Endothelial cell of umbilical vein (primary cell): ENCODE measurements around the gene SERGEF. TPM values are rescaled to one million over a fixed set of nuclear protein-coding genes. Genes with fewer than 3 reads are reported as not detected.

Experiments
- BruUV-seq: library from RNA; stranded (reverse); fragments of 400-500 nt; replicated peaks from 2 replicates; lab custom pipeline; 2021; lab: Mats Ljungman, UMichigan
- CTCF ChIA-PET: fragments of 300-600, 350-600 bp; sonication (Branson Sonifier 250); formaldehyde crosslinking; loops from one replicate; lab custom pipeline; 2021; ENCODE audit warnings: antibody characterized with exemption, inconsistent platforms; lab: Charles Lee
- POLR2A ChIA-PET: fragments of 300-600, 350-600 bp; sonication (Branson Sonifier 250); formaldehyde crosslinking; loops from one replicate; lab custom pipeline; 2021; ENCODE audit warnings: antibody characterized with exemption, inconsistent platforms; lab: Charles Lee
- DNase-seq: peaks from one replicate; pipeline ENCODE4 v3.0.0-alpha.2; 2011; ENCODE audit warnings: low read depth, low spot score
- FAIRE-seq: peaks from 2 replicates; lab custom pipeline; 2011; peaks lifted over from hg19 to GRCh38; lab: Jason Lieb, UNC
- H2AFZ ChIP-seq: 2 replicates; pipeline ENCODE4 v1.6.0; 2012; ENCODE audit warnings: low read depth, low read length, control low read depth, inconsistent platforms
- H3K27ac ChIP-seq: 2 replicates; pipeline ENCODE4 v1.5.1; 2011; ENCODE audit warnings: low read depth, mild to moderate bottlenecking, control low read depth, low read length, moderate library complexity; ENCODE audit not compliant: insufficient read depth
- H3K27me3 ChIP-seq, 2 experiments: 2 replicates each; pipeline versions ENCODE4 v1.6.0 to v1.6.1; 2011; ENCODE audit warnings: low read length in 2 of 2, mixed read lengths in 1 of 2; ENCODE audit not compliant: control insufficient read depth in 2 of 2, insufficient read depth in 2 of 2
- H3K36me3 ChIP-seq, 2 experiments: 2 replicates in 1 of 2; 3 replicates in 1 of 2; pipeline ENCODE4 v1.5.1; 2011; ENCODE audit warnings: low read length in 2 of 2, mild to moderate bottlenecking in 1 of 2, moderate library complexity in 1 of 2; ENCODE audit not compliant: control insufficient read depth in 2 of 2, insufficient read depth in 2 of 2; ENCODE audit errors: extremely low read depth in 1 of 2
- H3K4me1 ChIP-seq: 3 replicates; pipeline ENCODE4 v1.5.1; 2011; ENCODE audit warnings: mild to moderate bottlenecking, low read length; ENCODE audit not compliant: control insufficient read depth, insufficient read depth; ENCODE audit errors: extremely low read depth
- H3K4me2 ChIP-seq: 2 replicates; pipeline ENCODE4 v1.6.1; 2011; ENCODE audit warnings: low read length, control low read depth, mixed read lengths; ENCODE audit not compliant: insufficient read depth
- H3K4me3 ChIP-seq, 3 experiments: fragments of 200-600 bp in 1 of 3; sonication (generic), shearing (Covaris generic) in 1 of 3; replicated peaks in 1 of 3; 2 replicates each; pipeline ENCODE4 v1.5.1; 2011 to 2016; ENCODE audit warnings: control low read depth in 3 of 3, low read length in 3 of 3, mild to moderate bottlenecking in 2 of 3, inconsistent platforms in 1 of 3, low read depth in 1 of 3, moderate library complexity in 1 of 3; ENCODE audit not compliant: insufficient read depth in 1 of 3
- H3K79me2 ChIP-seq: 2 replicates; pipeline ENCODE4 v1.6.0; 2012; ENCODE audit warnings: low read length, inconsistent platforms; ENCODE audit not compliant: control insufficient read depth, insufficient read depth
- H3K9ac ChIP-seq: replicated peaks from 2 replicates; pipeline ENCODE3; 2011; ENCODE audit warnings: low read length, control low read depth; ENCODE audit not compliant: insufficient read depth; ENCODE audit errors: extremely low read depth
- H3K9me1 ChIP-seq: replicated peaks from 3 replicates; pipeline ENCODE4 v1.6.0; 2011; ENCODE audit warnings: mild to moderate bottlenecking, low read length; ENCODE audit not compliant: control insufficient read depth, insufficient read depth; ENCODE audit errors: extremely low read depth
- H3K9me3 ChIP-seq: replicated peaks from 2 replicates; pipeline ENCODE4 v1.5.1; 2012; ENCODE audit warnings: low read length, inconsistent platforms; ENCODE audit not compliant: control insufficient read depth, insufficient read depth
- H4K20me1 ChIP-seq: replicated peaks from 2 replicates; pipeline ENCODE3; 2011; ENCODE audit warnings: mild to moderate bottlenecking, low read length; ENCODE audit not compliant: control insufficient read depth, insufficient read depth; ENCODE audit errors: extremely low read depth
- EZH2 ChIP-seq: IDR thresholded peaks from 2 replicates; pipeline ENCODE4 v1.6.1; 2012; ENCODE audit warnings: borderline replicate concordance, low read depth, mild to moderate bottlenecking, moderate library complexity, low read length, inconsistent platforms; ENCODE audit not compliant: severe bottlenecking
- FOS ChIP-seq: IDR thresholded peaks from 2 replicates; pipeline ENCODE4 v1.6.1; 2011; ENCODE audit warnings: mild to moderate bottlenecking, low read length, moderate library complexity, borderline replicate concordance; ENCODE audit not compliant: insufficient read depth
- GATA2 ChIP-seq: IDR thresholded peaks from 2 replicates; pipeline ENCODE4 v1.7.0; 2011; ENCODE audit warnings: low read depth, mild to moderate bottlenecking, moderate library complexity, mixed read lengths, low read length; ENCODE audit not compliant: insufficient read length, insufficient read depth
- JUN ChIP-seq: IDR thresholded peaks from 2 replicates; pipeline ENCODE4 v1.6.1; 2011; ENCODE audit warnings: borderline replicate concordance, low read depth; ENCODE audit not compliant: insufficient read length, insufficient read depth
- MYC ChIP-seq: IDR thresholded peaks from one replicate; pipeline ENCODE4 v1.6.1; 2011; ENCODE audit warnings: mild to moderate bottlenecking, low read depth, low read length
- POLR2A ChIP-seq: IDR thresholded peaks from 2 replicates; pipeline ENCODE4 v1.6.1; 2012; ENCODE audit warnings: low read depth, mild to moderate bottlenecking, control low read depth, low read length
- POLR2AphosphoS5 ChIP-seq: IDR thresholded peaks from 2 replicates; pipeline ENCODE4 v1.6.1; 2012; ENCODE audit warnings: low read depth, mild to moderate bottlenecking, control low read depth, low read length, moderate library complexity; ENCODE audit not compliant: insufficient read depth
- dilution Hi-C: fragments of 300-500 bp; cut with MboI; formaldehyde crosslinking; loops from one replicate; pipeline ENCODE4 v1.15.0; 2019; ENCODE audit warnings: low sequenced_read_pairs; ENCODE audit not compliant: extremely low pct_ligation_motif_present
- intact Hi-C: fragments of 100-400 bp; cut with micrococcal nuclease; formaldehyde crosslinking; loops from one replicate; pipeline ENCODE4 v1.10.0; 2022
- polyA plus RNA-seq, 4 experiments: library from polyadenylated mRNA; depleted of rRNA in 3 of 4; stranded (reverse) in 3 of 4; unstranded in 1 of 4; fragments of >200 nt; gene quantifications; 2 replicates each; pipeline versions ENCODE4 v1.2.1 to v1.2.3, GENCODE V29; 2011 to 2012; ENCODE audit warnings: missing spikeins in 1 of 4
- total RNA-seq: library from RNA; stranded (reverse); gene quantifications from 2 replicates; pipeline ENCODE4 v1.2.3, GENCODE V29; 2021
- TF ChIP-seq, protein P1 (sequence below): IDR thresholded peaks from 2 replicates; pipeline ENCODE4 v1.6.1; 2011; ENCODE audit not compliant: insufficient read depth, insufficient read length
- TF ChIP-seq, protein P2 (sequence below), 2 donors: IDR thresholded peaks; 1 replicate in 1 of 2; 2 replicates in 1 of 2; pipeline ENCODE4 v1.5.1; 2011; ENCODE audit warnings: low read length in 2 of 2, mild to moderate bottlenecking in 2 of 2, moderate library complexity in 2 of 2, control low read depth in 1 of 2, inconsistent platforms in 1 of 2, low read depth in 1 of 2; ENCODE audit not compliant: insufficient read depth in 1 of 2; ENCODE audit errors: extremely low read depth in 1 of 2

Gene SERGEF
- total and polyA plus RNA-seq, 2 donors (not counting 3 experiments of a cell fraction or from before 2014, with no cell fraction given) = 8.7 to 16.7 TPM

- H4K20me1 ChIP-seq = no peaks in the 10 kb centered on the region
- H3K79me2 ChIP-seq = no peaks in the 10 kb centered on the region
- POLR2A ChIA-PET = no interaction called here
- FAIRE-seq (no peak), DNase-seq (no peak)
- TF ChIP-seq GATA2 (no peak), POLR2A (no peak), EZH2 (no peak), JUN (no peak), MYC (no peak), POLR2AphosphoS5 (no peak), FOS (no peak)
- TF ChIP-seq, protein P1, sequence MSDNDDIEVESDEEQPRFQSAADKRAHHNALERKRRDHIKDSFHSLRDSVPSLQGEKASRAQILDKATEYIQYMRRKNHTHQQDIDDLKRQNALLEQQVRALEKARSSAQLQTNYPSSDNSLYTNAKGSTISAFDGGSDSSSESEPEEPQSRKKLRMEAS = no peak
- TF ChIP-seq, protein P2, sequence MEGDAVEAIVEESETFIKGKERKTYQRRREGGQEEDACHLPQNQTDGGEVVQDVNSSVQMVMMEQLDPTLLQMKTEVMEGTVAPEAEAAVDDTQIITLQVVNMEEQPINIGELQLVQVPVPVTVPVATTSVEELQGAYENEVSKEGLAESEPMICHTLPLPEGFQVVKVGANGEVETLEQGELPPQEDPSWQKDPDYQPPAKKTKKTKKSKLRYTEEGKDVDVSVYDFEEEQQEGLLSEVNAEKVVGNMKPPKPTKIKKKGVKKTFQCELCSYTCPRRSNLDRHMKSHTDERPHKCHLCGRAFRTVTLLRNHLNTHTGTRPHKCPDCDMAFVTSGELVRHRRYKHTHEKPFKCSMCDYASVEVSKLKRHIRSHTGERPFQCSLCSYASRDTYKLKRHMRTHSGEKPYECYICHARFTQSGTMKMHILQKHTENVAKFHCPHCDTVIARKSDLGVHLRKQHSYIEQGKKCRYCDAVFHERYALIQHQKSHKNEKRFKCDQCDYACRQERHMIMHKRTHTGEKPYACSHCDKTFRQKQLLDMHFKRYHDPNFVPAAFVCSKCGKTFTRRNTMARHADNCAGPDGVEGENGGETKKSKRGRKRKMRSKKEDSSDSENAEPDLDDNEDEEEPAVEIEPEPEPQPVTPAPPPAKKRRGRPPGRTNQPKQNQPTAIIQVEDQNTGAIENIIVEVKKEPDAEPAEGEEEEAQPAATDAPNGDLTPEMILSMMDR (IDR thresholded peaks at IDR 0.05; ENCODE audit: extremely low read depth in 1 of 2, insufficient read depth in 1 of 2, low read depth in 1 of 2, low read length in 2 of 2) = no peak
- no peak overlapping the region for H3K4me3 ChIP-seq
- BruUV-seq = no TSS peak
- H3K9ac ChIP-seq = no peak overlapping the region
- no peak overlapping the region for H3K4me2 ChIP-seq
- H3K9me1 ChIP-seq = no peaks in the 10 kb centered on the region
- no peak overlapping the region for H2AFZ ChIP-seq
- intact Hi-C loops = no loop called here
- H3K27me3 ChIP-seq = no peaks in the 10 kb centered on the region
- H3K9me3 ChIP-seq = no peaks in the 10 kb centered on the region
- no peak overlapping the region for H3K27ac ChIP-seq
- CTCF ChIA-PET = no interaction called here
- no peaks in the 10 kb centered on the region for H3K4me1 ChIP-seq
- dilution Hi-C loops = no loop called here
- no peaks in the 10 kb centered on the region for H3K36me3 ChIP-seq
Measured at GRCh38 chr11:17922416-17922788, 90.4 kb downstream of the SERGEF start.
